GM21528 (cell line): ENCODE data around the gene TAF11L5.
"Not testable (repeated sequence)": the region's sequence is repeated elsewhere in the genome, so short reads cannot be mapped to it uniquely, and the experiment has no call there.

Source experiments
- ATAC-seq: cut with Tn5 transposase; IDR thresholded peaks from one replicate; pipeline ENCODE4 v1.9.1; 2021; ENCODE audit warnings: mild to moderate bottlenecking, moderate library complexity; ENCODE audit not compliant: unreplicated experiment, low FRiP score

Gene TAF11L5

DNA sequence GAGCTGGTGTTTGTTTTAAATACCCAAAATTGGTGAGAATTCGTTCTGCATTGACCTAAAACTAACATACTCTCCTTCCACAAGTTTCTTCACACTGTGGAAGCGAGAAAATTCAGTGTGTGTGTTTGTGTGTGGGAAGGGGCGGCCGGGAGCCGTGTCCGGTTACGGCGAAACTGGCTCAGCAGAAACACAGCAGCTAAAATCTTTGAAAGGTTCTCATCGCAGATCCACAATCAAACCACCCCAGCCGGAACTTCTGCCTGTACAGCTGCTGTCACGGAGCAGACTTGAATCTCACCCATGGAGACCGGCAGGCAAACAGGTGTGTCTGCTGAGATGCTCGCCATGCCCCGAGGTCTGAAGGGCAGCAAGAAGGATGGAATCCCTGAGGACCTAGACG, at the start of gene TAF11L5:
TAF11L5 (plus strand) TSS at position 301 of the 400 bp plus-strand sequence.
- not testable (repeated sequence) for ATAC-seq

DNA sequence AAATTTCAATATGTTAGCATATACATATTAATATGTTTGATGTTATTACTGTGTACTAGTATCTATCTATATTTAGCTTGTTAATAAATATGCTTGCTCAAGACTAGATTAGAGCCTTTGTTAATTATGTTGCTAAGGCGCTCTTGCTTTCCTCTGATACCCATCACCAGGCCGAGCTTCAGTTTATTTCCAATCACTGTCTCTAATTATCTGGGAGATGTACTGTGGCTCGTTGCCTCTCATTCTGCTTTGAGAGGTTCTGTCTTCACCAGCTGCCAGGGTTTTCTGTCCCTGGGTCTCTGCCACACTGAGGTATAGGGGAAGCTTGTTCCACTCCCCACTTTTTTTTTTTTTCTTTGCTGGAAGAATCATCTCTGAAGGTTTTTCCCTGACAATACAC, 48.0 kb upstream of the TAF11L5 start:
- ATAC-seq: no peak

DNA sequence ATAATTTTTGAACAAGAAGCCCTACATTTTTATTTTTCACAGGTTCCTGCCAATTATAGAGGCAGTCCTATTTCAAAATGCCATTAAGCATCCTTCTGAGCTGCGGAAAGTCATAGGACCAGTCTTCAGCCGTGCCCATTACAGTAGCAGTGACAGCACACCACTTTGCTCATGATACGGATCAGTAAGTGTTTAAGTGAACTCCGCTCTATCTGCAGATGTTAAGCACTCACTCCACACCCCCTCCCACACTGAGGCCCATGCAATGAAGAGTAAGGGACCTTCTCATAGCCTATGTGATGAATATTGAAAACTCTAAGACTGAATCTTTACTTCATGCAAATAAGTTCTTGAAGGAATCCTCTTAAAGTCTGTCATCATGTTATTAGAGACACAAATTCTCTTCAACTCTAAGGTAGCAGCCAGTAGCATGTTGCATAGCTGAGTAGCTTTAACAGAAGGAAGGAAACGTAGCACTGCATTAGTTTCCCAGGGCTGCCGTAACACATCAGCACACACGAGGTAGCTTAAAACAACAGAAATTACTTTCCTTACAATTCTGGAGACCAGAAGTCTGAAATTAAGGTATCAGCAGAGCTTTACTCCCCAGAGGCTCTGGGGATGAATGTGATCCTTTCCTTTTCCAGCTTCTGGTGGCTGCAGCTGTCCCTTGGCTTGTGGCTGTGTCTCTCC, 47.3 kb upstream of the TAF11L5 start:
- no peak for ATAC-seq

DNA sequence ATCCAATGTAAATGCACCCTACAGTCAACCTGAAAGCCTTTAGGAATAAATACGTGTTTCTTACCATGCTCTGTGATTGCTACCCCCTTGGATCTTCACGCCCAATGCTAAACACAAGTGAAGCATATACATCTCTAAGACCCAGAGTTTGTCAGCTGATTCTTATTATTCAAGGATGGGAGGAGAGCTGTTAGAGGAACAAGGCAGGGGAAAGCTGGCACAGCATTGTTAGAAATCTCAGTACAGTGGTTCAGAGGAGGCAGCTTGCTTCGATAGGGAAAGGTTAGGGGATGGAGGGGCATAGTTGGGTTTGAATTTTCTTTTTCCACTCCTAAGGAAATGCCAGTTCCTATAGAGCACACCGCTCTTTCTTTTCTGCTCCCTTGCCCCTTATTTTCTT, 43.7 kb upstream of the TAF11L5 start:
- ATAC-seq: no peak

DNA sequence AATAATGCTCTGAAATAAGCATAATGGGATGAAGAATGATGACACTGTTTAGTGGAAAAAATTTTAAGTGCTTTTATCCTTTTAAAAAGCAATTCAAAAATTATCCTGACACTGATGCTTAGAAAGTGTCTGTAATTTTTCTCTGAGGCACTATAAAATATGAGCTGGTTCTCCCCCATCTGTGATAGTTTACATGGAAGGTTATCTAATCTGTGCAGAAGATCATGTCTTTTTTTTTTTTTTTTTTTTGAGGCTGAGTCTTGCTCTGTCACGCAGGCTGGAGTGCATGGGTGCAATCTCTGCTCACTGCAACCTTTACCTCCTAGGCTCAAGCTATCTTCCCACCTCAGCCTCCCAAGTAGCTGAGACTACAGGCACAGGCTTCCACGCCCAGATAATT, 42.2 kb upstream of the TAF11L5 start:
- no peak for ATAC-seq

DNA sequence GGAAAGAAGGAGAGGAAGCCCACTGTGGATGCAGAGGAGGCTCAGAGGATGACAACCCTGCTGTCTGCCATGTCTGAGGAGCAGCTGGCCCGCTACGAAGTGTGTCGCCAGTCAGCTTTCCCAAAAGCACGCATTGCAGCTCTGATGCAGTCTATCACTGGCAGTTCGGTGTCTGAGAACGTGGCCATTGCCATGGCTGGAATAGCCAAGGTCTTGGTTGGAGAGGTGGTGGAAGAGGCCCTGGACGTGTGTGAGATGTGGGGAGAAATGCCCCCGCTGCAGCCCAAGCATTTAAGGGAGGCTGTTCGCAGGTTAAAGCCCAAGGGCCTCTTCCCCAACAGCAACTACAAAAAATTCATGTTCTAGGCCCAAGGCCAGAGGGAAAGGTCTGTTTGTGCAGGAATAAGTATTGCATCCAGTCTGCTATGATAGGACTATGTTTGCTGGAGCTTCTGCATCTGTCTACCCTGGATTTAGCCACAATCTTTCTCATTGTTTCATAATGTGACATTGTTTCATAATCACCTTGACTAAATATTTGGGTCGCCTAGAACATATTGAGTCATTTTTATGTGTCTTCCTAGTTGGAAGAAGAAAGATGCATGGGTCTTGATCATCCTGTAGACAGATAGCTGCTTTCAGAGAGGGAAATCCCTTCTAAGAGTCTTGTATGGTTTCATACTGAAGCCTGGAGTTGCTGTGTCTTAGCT, 38.4 kb upstream of the TAF11L5 start:
- not testable (repeated sequence) for ATAC-seq

DNA sequence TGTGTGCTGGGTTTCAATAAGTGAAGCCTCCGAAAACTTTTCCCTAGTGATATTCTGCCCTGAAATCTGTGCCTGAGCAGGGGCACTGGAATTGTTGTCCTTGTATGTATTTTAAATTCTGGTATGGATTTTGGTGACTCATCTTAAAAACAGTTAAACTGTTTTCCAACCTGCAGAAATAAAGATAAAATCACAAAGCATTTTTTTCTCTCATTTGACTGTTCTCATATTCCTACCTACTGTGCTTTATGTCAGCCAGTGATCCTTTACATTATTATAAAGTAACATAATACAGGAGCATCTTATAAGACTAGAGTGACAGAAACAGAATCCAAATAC, 37.9 kb upstream of the TAF11L5 start:
- no peak for ATAC-seq

DNA sequence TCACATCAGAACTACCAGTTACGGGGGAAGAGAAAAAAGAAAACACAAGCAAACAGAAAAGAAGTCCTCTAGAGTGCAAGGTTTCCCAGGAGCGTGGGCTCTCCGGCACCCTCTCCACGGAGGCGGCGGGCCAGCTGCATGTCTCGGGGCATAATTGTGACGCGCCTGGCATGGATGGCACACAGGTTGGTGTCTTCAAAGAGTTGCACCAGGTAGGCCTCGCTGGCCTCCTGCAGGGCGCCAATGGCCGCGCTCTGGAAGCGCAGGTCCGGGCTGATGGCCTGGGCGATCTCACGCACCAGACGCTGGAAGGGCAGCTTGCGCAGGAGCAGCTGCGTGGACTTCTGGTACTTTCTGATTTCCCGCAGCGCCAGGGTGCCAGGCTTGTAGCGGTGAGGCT, 33.8 kb upstream of the TAF11L5 start:
- ATAC-seq: not testable (repeated sequence)

DNA sequence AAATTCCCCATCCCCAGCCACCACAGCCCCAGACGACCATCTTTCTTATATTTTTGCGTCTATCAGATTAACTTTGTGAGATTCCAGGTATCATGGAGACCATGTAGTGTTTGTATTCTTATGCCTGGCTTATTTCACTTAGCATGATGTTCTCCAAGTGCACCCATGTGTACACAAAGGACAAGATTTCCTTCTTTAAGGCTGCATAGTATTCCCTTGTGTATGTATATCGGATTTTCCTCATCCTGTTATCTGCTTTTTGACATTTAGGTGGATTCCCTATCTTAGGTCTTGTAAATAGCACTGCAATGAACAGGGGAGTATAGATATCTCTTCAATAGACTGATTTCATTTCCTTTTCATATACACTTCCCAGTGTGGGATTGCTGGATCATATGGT, 32.3 kb upstream of the TAF11L5 start:
- ATAC-seq: no peak

DNA sequence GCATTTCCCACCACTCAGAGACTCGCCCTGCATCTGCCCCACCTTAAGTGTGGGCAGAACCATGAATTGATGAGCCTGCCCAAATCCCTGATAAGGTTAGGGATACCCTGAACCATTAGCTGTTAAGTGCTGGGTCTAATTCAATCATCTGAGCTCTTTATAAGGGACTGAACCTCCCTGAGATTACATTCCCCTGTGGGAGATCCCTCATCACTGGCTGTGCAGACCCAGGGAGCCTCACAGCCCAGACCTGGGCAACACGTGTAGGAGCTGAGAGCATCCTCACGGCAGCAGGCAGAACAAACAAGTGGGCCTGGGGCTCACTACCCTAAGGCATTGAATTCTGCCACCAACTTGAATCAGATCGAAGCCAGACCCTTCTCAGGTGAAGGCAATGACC, 27.6 kb upstream of the TAF11L5 start:
- ATAC-seq: no peak

DNA sequence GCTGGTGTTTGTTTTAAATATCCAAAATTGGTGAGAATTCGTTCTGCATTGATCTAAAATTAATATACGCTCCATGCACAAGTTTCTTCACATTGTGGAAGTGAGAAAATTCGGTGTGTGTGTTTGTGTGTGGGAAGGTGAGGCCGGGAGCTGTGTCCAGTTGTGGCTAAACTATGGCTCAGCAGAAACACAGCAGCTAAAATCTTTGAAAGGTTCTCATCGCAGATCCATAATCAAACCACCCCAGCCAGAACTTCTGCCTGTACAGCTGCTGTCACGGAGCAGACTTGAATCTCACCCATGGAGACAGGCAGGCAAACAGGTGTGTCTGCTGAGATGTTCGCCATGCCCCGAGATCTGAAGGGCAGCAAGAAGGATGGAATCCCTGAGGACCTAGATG, 27.1 kb upstream of the TAF11L5 start, which contains the start of gene TAF11L2:
TAF11L2 (plus strand) TSS at position 301 of the 400 bp plus-strand sequence.
- not testable (repeated sequence) for ATAC-seq

DNA sequence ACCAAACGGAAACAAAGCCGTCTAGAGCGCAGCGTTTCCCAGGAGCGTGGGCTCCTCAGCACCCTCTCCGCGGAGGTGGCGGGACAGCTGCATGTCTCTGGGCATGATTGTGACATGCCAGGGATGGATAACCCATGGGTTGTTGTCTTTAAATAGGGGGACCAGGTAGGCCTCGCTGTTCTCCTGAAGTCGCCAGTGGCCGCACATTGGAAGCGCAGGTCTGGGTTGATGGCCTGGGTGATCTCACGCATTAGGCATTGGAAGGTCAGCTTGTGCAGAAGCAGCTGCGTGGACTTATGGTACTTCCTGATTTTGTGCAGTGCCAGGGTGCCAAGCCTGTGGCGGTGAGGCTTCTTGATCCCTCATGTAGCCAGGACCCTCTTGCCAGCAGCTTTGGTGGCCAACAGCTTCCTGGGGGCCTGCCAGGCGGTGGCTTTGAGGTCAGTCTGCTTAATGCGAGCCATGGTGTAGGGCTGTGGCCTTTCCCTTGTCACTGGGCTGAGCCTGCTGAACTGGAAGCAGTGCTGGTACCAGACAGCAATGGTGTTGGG, 13.2 kb upstream of the TAF11L5 start:
- ATAC-seq: no peak

DNA sequence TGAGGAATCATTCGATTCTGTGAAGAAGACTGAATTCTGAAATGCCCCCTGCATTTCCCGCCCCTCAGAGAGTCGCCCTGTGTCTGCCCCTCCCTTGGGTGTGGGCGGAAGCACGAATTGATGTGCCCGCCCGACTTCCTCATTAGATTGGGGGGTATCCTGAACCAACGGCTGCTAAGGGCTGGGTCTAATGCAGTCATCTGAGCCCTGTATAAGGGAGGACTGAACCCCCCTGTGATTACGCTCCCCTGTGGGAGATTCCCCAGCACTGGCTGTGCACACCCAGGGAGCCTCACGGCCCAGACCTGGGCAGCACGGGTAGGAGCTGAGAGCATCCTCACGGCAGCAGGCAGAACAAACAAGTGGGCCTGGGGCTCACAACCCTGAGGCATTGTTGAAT, 7.5 kb upstream of the TAF11L5 start:
- not testable (repeated sequence) for ATAC-seq

DNA sequence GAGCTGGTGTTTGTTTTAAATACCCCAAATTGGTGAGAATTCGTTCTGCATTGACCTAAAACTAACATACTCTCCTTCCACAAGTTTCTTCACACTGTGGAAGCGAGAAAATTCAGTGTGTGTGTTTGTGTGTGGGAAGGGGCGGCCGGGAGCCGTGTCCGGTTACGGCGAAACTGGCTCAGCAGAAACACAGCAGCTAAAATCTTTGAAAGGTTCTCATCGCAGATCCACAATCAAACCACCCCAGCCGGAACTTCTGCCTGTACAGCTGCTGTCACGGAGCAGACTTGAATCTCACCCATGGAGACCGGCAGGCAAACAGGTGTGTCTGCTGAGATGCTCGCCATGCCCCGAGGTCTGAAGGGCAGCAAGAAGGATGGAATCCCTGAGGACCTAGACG, 7.0 kb upstream of the TAF11L5 start, which contains the start of gene TAF11L3:
TAF11L3 (plus strand) TSS at position 301 of the 400 bp plus-strand sequence.
- ATAC-seq: not testable (repeated sequence)

DNA sequence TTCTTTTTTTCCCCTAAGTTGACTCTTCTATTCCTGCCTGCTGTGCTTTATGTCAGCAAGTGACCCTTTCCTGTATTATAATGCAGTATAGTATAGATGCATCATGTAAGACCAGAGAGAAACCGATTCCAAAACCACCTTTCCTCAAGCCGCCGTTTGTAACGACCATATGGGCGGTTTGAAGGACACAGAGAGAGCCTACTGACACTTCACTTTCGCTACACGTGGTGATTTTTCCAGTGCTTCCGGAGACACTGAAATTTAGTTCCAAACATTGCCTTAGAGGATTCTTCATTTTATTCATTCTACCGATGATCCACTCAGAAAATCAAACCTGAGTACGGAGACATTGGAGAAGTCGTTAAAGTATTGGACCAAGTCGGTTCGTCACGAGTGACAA, 5.5 kb upstream of the TAF11L5 start:
- ATAC-seq: not testable (repeated sequence)

DNA sequence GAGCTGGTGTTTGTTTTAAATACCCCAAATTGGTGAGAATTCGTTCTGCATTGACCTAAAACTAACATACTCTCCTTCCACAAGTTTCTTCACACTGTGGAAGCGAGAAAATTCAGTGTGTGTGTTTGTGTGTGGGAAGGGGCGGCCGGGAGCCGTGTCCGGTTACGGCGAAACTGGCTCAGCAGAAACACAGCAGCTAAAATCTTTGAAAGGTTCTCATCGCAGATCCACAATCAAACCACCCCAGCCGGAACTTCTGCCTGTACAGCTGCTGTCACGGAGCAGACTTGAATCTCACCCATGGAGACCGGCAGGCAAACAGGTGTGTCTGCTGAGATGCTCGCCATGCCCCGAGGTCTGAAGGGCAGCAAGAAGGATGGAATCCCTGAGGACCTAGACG, 3.5 kb upstream of the TAF11L5 start, which contains the start of gene TAF11L4:
TAF11L4 (plus strand) TSS at position 301 of the 400 bp plus-strand sequence.
- ATAC-seq: not testable (repeated sequence)

DNA sequence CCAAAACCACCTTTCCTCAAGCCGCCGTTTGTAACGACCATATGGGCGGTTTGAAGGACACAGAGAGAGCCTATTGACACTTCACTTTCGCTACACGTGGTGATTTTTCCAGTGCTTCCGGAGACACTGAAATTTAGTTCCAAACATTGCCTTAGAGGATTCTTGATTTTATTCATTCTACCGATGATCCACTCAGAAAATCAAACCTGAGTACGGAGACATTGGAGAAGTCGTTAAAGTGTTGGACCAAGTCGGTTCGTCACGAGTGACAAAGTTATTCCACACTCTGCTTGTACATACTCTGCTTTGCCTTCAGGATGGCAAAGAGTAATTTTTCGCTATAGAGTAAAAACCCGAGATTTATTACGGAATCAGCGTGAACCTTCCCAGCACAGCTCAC, 1.5 kb downstream of the TAF11L5 start:
- ATAC-seq: not testable (repeated sequence)

DNA sequence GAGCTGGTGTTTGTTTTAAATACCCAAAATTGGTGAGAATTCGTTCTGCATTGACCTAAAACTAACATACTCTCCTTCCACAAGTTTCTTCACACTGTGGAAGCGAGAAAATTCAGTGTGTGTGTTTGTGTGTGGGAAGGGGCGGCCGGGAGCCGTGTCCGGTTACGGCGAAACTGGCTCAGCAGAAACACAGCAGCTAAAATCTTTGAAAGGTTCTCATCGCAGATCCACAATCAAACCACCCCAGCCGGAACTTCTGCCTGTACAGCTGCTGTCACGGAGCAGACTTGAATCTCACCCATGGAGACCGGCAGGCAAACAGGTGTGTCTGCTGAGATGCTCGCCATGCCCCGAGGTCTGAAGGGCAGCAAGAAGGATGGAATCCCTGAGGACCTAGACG, 3.3 kb downstream of the TAF11L5 start, which contains the start of gene TAF11L6:
TAF11L6 (plus strand) TSS at position 301 of the 400 bp plus-strand sequence.
- ATAC-seq: not testable (repeated sequence)
